Trophoblast cell (in vitro differentiated cells and primary cell): ENCODE results near the gene ROR2.

ENCODE experiments used
- DNase-seq, 2 donors: peaks; one replicate each; pipeline ENCODE4 v3.0.0-alpha.2; 2016
- H2AFZ ChIP-seq: 2 replicates; pipeline ENCODE4 v1.6.1; 2013; ENCODE audit warnings: low read length, moderate library complexity, mild to moderate bottlenecking; ENCODE audit not compliant: insufficient read depth, poor library complexity
- H2AK5ac ChIP-seq: 2 replicates; pipeline ENCODE4 v1.6.1; 2013; ENCODE audit warnings: mild to moderate bottlenecking, low read length
- H2BK120ac ChIP-seq: 2 replicates; pipeline ENCODE4 v1.6.1; 2013; ENCODE audit warnings: low read length, mild to moderate bottlenecking, moderate library complexity; ENCODE audit not compliant: insufficient read depth, poor library complexity
- H2BK12ac ChIP-seq: 2 replicates; pipeline ENCODE4 v1.6.1; 2013; ENCODE audit warnings: mild to moderate bottlenecking, low read length, moderate library complexity
- H2BK5ac ChIP-seq: 2 replicates; pipeline ENCODE4 v1.6.1; 2013; ENCODE audit warnings: low read length, low read depth, moderate library complexity, mild to moderate bottlenecking; ENCODE audit not compliant: poor library complexity
- H3K14ac ChIP-seq: 2 replicates; pipeline ENCODE4 v1.6.1; 2013; ENCODE audit warnings: mild to moderate bottlenecking, low read length
- H3K18ac ChIP-seq: 2 replicates; pipeline ENCODE4 v1.6.1; 2013; ENCODE audit warnings: mild to moderate bottlenecking, low read length
- H3K23ac ChIP-seq: 2 replicates; pipeline ENCODE4 v1.6.1; 2013; ENCODE audit warnings: low read length
- H3K27ac ChIP-seq: 2 replicates; pipeline ENCODE4 v1.5.1; 2013; ENCODE audit warnings: low read depth, mild to moderate bottlenecking, inconsistent platforms, low read length, moderate library complexity
- H3K27me3 ChIP-seq: 2 replicates; pipeline ENCODE4 v1.6.1; 2013; ENCODE audit warnings: inconsistent platforms, mild to moderate bottlenecking, low read length, moderate library complexity; ENCODE audit not compliant: insufficient read depth
- H3K36me3 ChIP-seq, 2 experiments: 1 replicate in 1 of 2; 2 replicates in 1 of 2; pipeline ENCODE4 v1.6.1; 2013; ENCODE audit warnings: low read length in 2 of 2, mild to moderate bottlenecking in 2 of 2, moderate library complexity in 1 of 2; ENCODE audit not compliant: insufficient read depth in 2 of 2, control insufficient read depth in 1 of 2
- H3K4ac ChIP-seq: 2 replicates; pipeline ENCODE4 v1.6.1; 2013; ENCODE audit warnings: low read depth, mild to moderate bottlenecking, low read length, moderate library complexity
- H3K4me1 ChIP-seq, 2 experiments: 1 replicate in 1 of 2; 2 replicates in 1 of 2; pipeline ENCODE4 v1.6.1; 2013; ENCODE audit warnings: low read length in 2 of 2, mild to moderate bottlenecking in 2 of 2, moderate library complexity in 1 of 2; ENCODE audit not compliant: insufficient read depth in 2 of 2, control insufficient read depth in 1 of 2
- H3K4me2 ChIP-seq: 2 replicates; pipeline ENCODE4 v1.6.1; 2013; ENCODE audit warnings: inconsistent platforms, mild to moderate bottlenecking, low read length, moderate library complexity
- H3K4me3 ChIP-seq: 2 replicates; pipeline ENCODE4 v1.5.1; 2013; ENCODE audit warnings: mild to moderate bottlenecking, low read depth, low read length, inconsistent platforms
- H3K79me1 ChIP-seq: one replicate; pipeline ENCODE4 v1.6.1; 2013; ENCODE audit warnings: low read length
- H3K79me2 ChIP-seq: 2 replicates; pipeline ENCODE4 v1.6.1; 2013; ENCODE audit warnings: low read length, mild to moderate bottlenecking; ENCODE audit not compliant: control insufficient read depth, insufficient read depth, poor library complexity
- H3K9ac ChIP-seq: 2 replicates; pipeline ENCODE4 v1.6.1; 2013; ENCODE audit warnings: mild to moderate bottlenecking, low read length
- H3K9me3 ChIP-seq: 2 replicates; pipeline ENCODE4 v1.6.1; 2013; ENCODE audit warnings: low read depth, mild to moderate bottlenecking, control low read depth, inconsistent platforms, low read length; ENCODE audit not compliant: insufficient read depth
- H4K12ac ChIP-seq: 2 replicates; pipeline ENCODE4 v1.6.1; 2013; ENCODE audit warnings: low read depth, mild to moderate bottlenecking, low read length, moderate library complexity
- H4K8ac ChIP-seq: 2 replicates; pipeline ENCODE4 v1.6.1; 2013; ENCODE audit warnings: low read depth, mild to moderate bottlenecking, low read length, moderate library complexity
- H4K91ac ChIP-seq: one replicate; pipeline ENCODE4 v1.6.1; 2013; ENCODE audit warnings: low read depth, mild to moderate bottlenecking, low read length, moderate library complexity
- WGBS: extraction: QIAGEN DNeasy Blood & Tissue Kit; methylation state at CpG from one replicate; pipeline ENCODE4 v1.1.7; 2013; ENCODE audit warnings: missing lambda C conversion rate; ENCODE audit not compliant: insufficient read length, insufficient coverage; ENCODE audit errors: extremely low coverage; 5-methylcytosine and 5-hydroxymethylcytosine counted together

The ROR2 gene

DNA sequence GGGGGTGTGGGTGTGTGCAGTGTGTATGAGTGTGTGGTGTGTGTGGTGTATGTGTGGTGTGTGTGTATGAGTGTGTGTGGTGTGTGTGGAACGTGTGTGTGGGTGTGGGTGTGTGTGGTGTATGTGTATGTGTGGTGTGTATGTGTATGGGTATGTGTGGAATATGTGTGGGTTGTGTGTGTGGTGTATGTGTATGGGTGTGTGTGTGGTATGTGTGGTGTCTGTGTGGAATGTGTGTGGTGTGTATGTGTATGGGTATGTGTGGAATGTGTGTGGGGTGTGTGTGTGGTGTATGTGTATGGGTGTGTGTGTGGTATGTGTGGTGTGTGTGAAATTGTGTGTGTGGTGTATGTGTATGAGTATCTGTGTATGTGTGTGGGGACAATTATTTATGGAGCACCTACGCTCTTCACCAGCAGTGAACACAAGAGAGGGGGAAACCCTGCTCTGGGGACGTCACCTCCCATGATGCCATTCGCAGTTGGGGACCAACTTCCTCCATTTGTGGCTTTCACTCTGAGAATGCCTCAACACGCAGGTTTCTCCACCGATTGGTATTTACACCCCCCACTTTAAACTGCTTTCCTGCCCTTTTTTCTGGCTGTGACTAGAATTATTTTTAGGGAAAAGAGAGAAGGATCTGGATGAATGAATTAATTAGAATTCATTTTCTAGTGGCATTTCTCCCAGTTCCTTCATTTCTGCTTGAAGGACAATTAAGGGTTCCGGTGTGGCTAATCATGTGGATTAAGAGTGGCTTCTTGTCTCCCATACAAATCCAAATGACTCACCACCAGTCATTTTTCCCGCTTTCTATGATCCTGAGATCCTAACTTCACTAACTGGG, 238.1 kb downstream of the ROR2 start:
- Histone ChIP-seq H3K4me2 (no peak overlapping the region), H2BK5ac (no peak overlapping the region), H3K4me3 (peak overlapping the region; percentile 61), H3K79me1 (no peaks in the 10 kb centered on the region), H2AFZ (no peak overlapping the region), H3K36me3 (no peaks in the 10 kb centered on the region), H3K14ac (no peak overlapping the region), H3K27me3 (no peaks in the 10 kb centered on the region), H4K12ac (no peak overlapping the region), H2BK120ac (no peak overlapping the region), H3K18ac (no peak overlapping the region), H3K27ac (no peak overlapping the region), H3K9ac (no peak overlapping the region), H4K91ac (no peak overlapping the region), H2BK12ac (no peak overlapping the region), H3K23ac (peak overlapping the region; percentile 80), H3K4ac (no peak overlapping the region), H3K4me1 (peaks cover 0 to 3% of the 10 kb centered on the region in 2 experiments), H3K79me2 (no peaks in the 10 kb centered on the region), H3K9me3 (peaks cover 6% of the 10 kb centered on the region), H4K8ac (no peak overlapping the region), H2AK5ac (no peak overlapping the region)
- DNase-seq = peak; percentile 18 to 27
- WGBS = 100% methylated on average over 1 of the region's 8 CpGs

DNA sequence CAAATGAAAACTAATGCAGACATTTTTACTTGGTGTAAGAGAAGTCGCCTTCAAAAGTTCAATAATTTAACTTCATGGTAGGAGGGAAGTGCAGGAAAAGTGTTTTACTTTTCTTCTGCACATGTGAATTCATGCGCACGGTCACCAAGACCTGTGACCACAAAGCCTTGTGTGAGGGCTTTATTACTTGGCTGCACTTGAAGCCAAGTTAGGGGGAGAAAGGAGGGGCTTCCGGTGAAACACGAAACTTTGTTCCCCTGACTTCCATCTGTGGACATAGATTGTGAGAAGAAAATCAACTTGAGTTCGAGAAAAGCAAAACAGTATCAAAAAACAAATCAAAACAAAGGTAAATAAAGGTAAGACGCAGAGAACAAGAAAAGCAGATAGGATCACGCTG, 239.9 kb downstream of the ROR2 start:
- H4K8ac ChIP-seq = no peak overlapping the region
- H3K9me3 ChIP-seq = peaks cover 6% of the 10 kb centered on the region
- no peaks in the 10 kb centered on the region for H3K79me1 ChIP-seq
- H3K18ac ChIP-seq = no peak overlapping the region
- no peak overlapping the region for H2AK5ac ChIP-seq
- H2AFZ ChIP-seq = no peak overlapping the region
- H3K23ac ChIP-seq = no peak overlapping the region
- WGBS = no CpG with 5 or more reads among the region's 8 CpGs
- no peak overlapping the region for H3K4me3 ChIP-seq
- H2BK120ac ChIP-seq = no peak overlapping the region
- H4K91ac ChIP-seq = no peak overlapping the region
- H3K4me2 ChIP-seq = no peak overlapping the region
- H2BK5ac ChIP-seq = no peak overlapping the region
- no peaks in the 10 kb centered on the region for H3K36me3 ChIP-seq
- no peak overlapping the region for H3K9ac ChIP-seq
- no peaks in the 10 kb centered on the region for H3K27me3 ChIP-seq
- no peak overlapping the region for H2BK12ac ChIP-seq
- no peak overlapping the region for H3K14ac ChIP-seq
- H3K4me1 ChIP-seq = peaks cover 0 to 3% of the 10 kb centered on the region in 2 experiments
- H3K79me2 ChIP-seq = no peaks in the 10 kb centered on the region
- H3K27ac ChIP-seq = no peak overlapping the region
- no peak overlapping the region for H4K12ac ChIP-seq
- DNase-seq = no peak
- H3K4ac ChIP-seq = no peak overlapping the region

- H3K4ac ChIP-seq = no peak overlapping the region
- no peak overlapping the region for H3K4me3 ChIP-seq
- H3K36me3 ChIP-seq = no peaks in the 10 kb centered on the region
- no peak overlapping the region for H3K14ac ChIP-seq
- H3K18ac ChIP-seq = no peak overlapping the region
- H3K23ac ChIP-seq = no peak overlapping the region
- H4K91ac ChIP-seq = no peak overlapping the region
- H2BK120ac ChIP-seq = no peak overlapping the region
- H3K79me1 ChIP-seq = no peaks in the 10 kb centered on the region
- no peaks in the 10 kb centered on the region for H3K9me3 ChIP-seq
- no peak overlapping the region for H2AK5ac ChIP-seq
- H3K9ac ChIP-seq = no peak overlapping the region
- no peaks in the 10 kb centered on the region for H3K4me1 ChIP-seq
- no peak overlapping the region for H2AFZ ChIP-seq
- no peak overlapping the region for H3K27ac ChIP-seq
- no peak overlapping the region for H3K4me2 ChIP-seq
- no peak overlapping the region for H4K12ac ChIP-seq
- H3K27me3 ChIP-seq = no peaks in the 10 kb centered on the region
- H2BK5ac ChIP-seq = no peak overlapping the region
- no peak overlapping the region for H4K8ac ChIP-seq
- DNase-seq = no peak
- no peak overlapping the region for H2BK12ac ChIP-seq
- no CpG with 5 or more reads among the region's 1 CpG for WGBS
- H3K79me2 ChIP-seq = no peaks in the 10 kb centered on the region
Measured at GRCh38 chr9:91705386-91705785, 244.6 kb downstream of the ROR2 start.

DNA sequence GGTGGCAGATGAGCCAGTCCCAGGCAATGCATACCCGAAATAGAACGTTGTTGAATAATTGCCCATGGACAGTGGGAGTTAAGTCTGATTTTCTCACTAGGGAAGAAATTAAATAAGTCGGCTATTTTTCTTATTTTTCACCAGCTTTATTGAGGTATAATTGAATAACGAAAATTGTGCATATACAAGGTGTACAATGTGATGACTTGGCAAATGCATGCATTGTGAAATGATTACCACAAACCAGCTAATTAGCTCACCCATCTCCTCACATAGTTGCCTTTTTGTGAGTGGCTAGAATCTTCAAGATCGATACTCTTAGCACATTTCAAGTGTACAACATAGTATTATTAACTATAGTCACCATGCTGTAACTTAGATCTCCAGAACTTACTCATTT, 249.6 kb downstream of the ROR2 start:
- Histone ChIP-seq H3K79me2 (no peaks in the 10 kb centered on the region), H3K27ac (no peak overlapping the region), H3K9ac (no peak overlapping the region), H3K36me3 (no peaks in the 10 kb centered on the region), H3K14ac (no peak overlapping the region), H3K4ac (no peak overlapping the region), H3K18ac (no peak overlapping the region), H4K91ac (no peak overlapping the region), H3K23ac (no peak overlapping the region), H2BK12ac (no peak overlapping the region), H2AK5ac (no peak overlapping the region), H4K12ac (no peak overlapping the region), H2BK5ac (no peak overlapping the region), H3K9me3 (peaks cover under 1% of the 10 kb centered on the region), H3K79me1 (no peaks in the 10 kb centered on the region), H3K4me1 (no peaks in the 10 kb centered on the region), H3K27me3 (no peaks in the 10 kb centered on the region), H3K4me2 (no peak overlapping the region), H2BK120ac (no peak overlapping the region), H2AFZ (no peak overlapping the region), H3K4me3 (no peak overlapping the region), H4K8ac (no peak overlapping the region)
- no peak for DNase-seq
- no CpG with 5 or more reads among the region's 5 CpGs for WGBS
